Neural cell (in vitro differentiated cells): ENCODE measurements around the gene THAP4.

Experiments
- CTCF ChIP-seq: fragments of 450-650 bp; IDR thresholded peaks from 2 replicates; pipeline ENCODE4 v1.5.1; 2014; ENCODE audit warnings: antibody characterized with exemption, mild to moderate bottlenecking, moderate library complexity; ENCODE audit not compliant: poor library complexity, severe bottlenecking
- EZH2 ChIP-seq: fragments of 200-600, 300-800 bp; shearing (Covaris generic), sonication (generic); IDR thresholded peaks from 2 replicates; pipeline ENCODE4 v1.6.1; 2014; ENCODE audit warnings: antibody characterized with exemption, low read length, borderline replicate concordance, mild to moderate bottlenecking; ENCODE audit not compliant: insufficient read depth, poor library complexity, severe bottlenecking
- POLR2AphosphoS5 ChIP-seq: IDR thresholded peaks from 2 replicates; pipeline ENCODE4 v1.6.1; 2012
- REST ChIP-seq: IDR thresholded peaks from 2 replicates; pipeline ENCODE4 v1.6.1; 2012; ENCODE audit warnings: borderline replicate concordance

GRCh38 chr2:241601841-241602240 lies 35.1 kb downstream of the THAP4 start:
- no peak for TF ChIP-seq POLR2AphosphoS5
- no peak for TF ChIP-seq CTCF
- no peak for TF ChIP-seq EZH2
- TF ChIP-seq REST = no peak
